ENCODE results near the gene GLIPR1L1. TPM values are rescaled to one million over a fixed set of nuclear protein-coding genes. Genes with fewer than 3 reads are reported as not detected.

GLIPR1L1 gene
- total and polyA plus RNA-seq, 8 donors: 0.21 to 1.1 (median 0.75) TPM; not detected in 3

DNA sequence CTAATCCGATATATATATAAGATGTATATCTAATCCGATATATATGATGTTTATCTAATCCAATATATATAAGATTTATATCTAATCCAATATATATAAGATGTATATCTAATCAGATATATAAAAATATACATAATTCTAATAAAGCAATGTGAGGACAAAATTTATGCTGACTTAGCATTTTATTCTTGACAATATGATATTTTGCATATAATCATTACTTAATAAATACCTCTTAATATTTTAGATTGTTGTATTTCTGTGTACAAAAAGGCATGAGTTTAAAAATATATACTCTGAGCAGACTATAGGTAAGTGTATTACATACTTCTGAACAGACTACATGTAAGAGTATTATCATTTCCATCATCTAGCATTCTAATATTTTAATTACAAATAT is 75.4 kb downstream of the GLIPR1L1 start:
- Histone ChIP-seq H3K36me3 (no peaks in the 10 kb centered on the region), H3K4me3 (no peak overlapping the region), H3K9me3 (no peaks in the 10 kb centered on the region), H3K4me1 (no peaks in the 10 kb centered on the region), H3K27ac (no peak overlapping the region), H3K27me3 (no peaks in the 10 kb centered on the region)
- DNase-seq (no peak), ATAC-seq (no peak)
- TF ChIP-seq, protein P1, sequence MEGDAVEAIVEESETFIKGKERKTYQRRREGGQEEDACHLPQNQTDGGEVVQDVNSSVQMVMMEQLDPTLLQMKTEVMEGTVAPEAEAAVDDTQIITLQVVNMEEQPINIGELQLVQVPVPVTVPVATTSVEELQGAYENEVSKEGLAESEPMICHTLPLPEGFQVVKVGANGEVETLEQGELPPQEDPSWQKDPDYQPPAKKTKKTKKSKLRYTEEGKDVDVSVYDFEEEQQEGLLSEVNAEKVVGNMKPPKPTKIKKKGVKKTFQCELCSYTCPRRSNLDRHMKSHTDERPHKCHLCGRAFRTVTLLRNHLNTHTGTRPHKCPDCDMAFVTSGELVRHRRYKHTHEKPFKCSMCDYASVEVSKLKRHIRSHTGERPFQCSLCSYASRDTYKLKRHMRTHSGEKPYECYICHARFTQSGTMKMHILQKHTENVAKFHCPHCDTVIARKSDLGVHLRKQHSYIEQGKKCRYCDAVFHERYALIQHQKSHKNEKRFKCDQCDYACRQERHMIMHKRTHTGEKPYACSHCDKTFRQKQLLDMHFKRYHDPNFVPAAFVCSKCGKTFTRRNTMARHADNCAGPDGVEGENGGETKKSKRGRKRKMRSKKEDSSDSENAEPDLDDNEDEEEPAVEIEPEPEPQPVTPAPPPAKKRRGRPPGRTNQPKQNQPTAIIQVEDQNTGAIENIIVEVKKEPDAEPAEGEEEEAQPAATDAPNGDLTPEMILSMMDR (IDR thresholded peaks at IDR 0.05): no peak
- intact Hi-C loops (cut with DNase I): loop anchor here in 1 of 2 donors (10.0 kb wide), 1 partner anchor 55 kb away; no protein-coding TSS in a partner anchor

DNA sequence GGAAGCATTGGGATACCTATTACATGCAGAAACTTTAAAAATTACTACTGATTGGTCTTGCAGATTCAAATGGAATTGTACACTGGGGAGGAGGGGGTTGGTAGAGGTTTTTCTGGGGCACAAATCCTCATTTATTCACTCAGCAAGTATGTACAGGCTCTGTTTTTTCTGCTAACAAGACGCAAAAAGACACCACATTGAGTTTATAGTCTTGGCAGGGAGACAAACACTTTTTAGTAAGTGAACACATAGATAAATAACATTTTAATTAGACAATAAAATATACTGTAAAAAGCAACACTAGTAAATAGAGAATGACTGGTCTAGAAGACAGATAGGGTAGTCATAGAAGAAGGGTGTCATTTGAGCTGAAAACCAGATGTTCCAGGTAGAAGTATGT is 80.2 kb downstream of the GLIPR1L1 start:
- no peak overlapping the region for H3K4me3 ChIP-seq
- no peaks in the 10 kb centered on the region for H3K27me3 ChIP-seq
- no peak overlapping the region for H3K27ac ChIP-seq
- intact Hi-C loops (cut with DNase I): no loop called here
- TF ChIP-seq, protein P1 (IDR thresholded peaks at IDR 0.05): no peak
- no peaks in the 10 kb centered on the region for H3K9me3 ChIP-seq
- no peaks in the 10 kb centered on the region for H3K4me1 ChIP-seq
- DNase-seq (no peak), ATAC-seq (no peak)
- no peaks in the 10 kb centered on the region for H3K36me3 ChIP-seq

DNA sequence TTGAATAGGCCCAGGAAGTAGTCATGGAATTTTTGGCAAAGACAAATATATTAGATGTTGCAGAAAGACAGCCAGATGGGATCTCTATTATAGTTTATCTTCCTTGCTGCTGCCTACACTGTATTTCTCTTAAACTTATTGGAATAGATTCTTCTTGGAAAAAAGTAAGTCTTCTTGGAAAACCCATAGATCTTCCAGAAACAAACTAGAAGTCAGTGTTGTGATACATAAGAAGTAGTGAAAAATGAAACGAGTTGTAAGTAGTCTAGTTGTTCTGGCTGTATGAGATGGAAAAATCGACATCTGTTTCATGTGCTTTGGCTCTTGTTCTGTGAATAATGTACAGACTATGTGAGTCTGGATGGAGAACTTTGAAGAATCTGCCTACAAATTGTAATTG is 85.4 kb downstream of the GLIPR1L1 start:
- Histone ChIP-seq H3K4me1 (no peaks in the 10 kb centered on the region), H3K27ac (no peak overlapping the region), H3K27me3 (no peaks in the 10 kb centered on the region), H3K9me3 (no peaks in the 10 kb centered on the region), H3K4me3 (no peak overlapping the region), H3K36me3 (no peaks in the 10 kb centered on the region)
- intact Hi-C loops (cut with DNase I): no loop called here
- DNase-seq: no peak
- ATAC-seq: no peak
- TF ChIP-seq, protein P1 (IDR thresholded peaks at IDR 0.05): no peak

Other genes with a start within 250 kb of the GLIPR1L1 start
- gene KCNC2, start 124.8 kb upstream of the GLIPR1L1 start, total RNA-seq: not detected
- under 1 TPM in 3 of 6 donors, not detected in 3; 0.10 to 0.42 (median 0.24) TPM for gene KCNC2, start 124.8 kb upstream of the GLIPR1L1 start, polyA plus RNA-seq (ENCODE audit: insufficient read length in 6 of 6)
- gene CAPS2, start 4.3 kb upstream of the GLIPR1L1 start, total RNA-seq: 1 to 10 TPM; 7.2 to 9.8 TPM
- 1 to 10 TPM; 5.2 to 9.6 (median 8.2) TPM for gene CAPS2, start 4.3 kb upstream of the GLIPR1L1 start, polyA plus RNA-seq (ENCODE audit: insufficient read length in 6 of 6)
- gene GLIPR1L2, start 56.4 kb downstream of the GLIPR1L1 start, total RNA-seq: 1 to 10 TPM in 1 of 2 donors, under 1 TPM in 1; 0.52 to 1.2 TPM
- 1 to 10 TPM in 5 of 6 donors, under 1 TPM in 1; 0.98 to 3.0 (median 2.3) TPM for gene GLIPR1L2, start 56.4 kb downstream of the GLIPR1L1 start, polyA plus RNA-seq (ENCODE audit: insufficient read length in 6 of 6)
- gene GLIPR1, start 146.1 kb downstream of the GLIPR1L1 start, total RNA-seq: 10 to 100 TPM; 35.3 to 68.2 TPM
- gene GLIPR1, start 146.1 kb downstream of the GLIPR1L1 start, polyA plus RNA-seq (ENCODE audit: insufficient read length in 6 of 6): 10 to 100 TPM; 12.4 to 16.2 (median 12.9) TPM
- gene KRR1, start 176.9 kb downstream of the GLIPR1L1 start, total RNA-seq: 10 to 100 TPM; 37.5 to 42.0 TPM
- 100 to 1,000 TPM in 1 of 6 donors, 10 to 100 TPM in 5; 73.8 to 101 (median 89.7) TPM for gene KRR1, start 176.9 kb downstream of the GLIPR1L1 start, polyA plus RNA-seq (ENCODE audit: insufficient read length in 6 of 6)

Measured in left lung (tissue), 10 donors.